Cardiac fibroblast (primary cell): ENCODE data around the gene UGT2B10.

ENCODE experiments used
- DNase-seq, 2 donors: peaks; one replicate each; pipeline versions ENCODE4 v3.0.0 to v3.0.0-alpha.2; 2010; ENCODE audit warnings: low read depth in 2 of 2
- H3K4me3 ChIP-seq, 2 donors: replicated peaks in 1 of 2; 1 replicate in 1 of 2; 2 replicates in 1 of 2; pipeline ENCODE4 v1.5.1; 2011; ENCODE audit warnings: low read depth in 2 of 2, low read length in 2 of 2, mild to moderate bottlenecking in 2 of 2, moderate library complexity in 1 of 2
- CTCF ChIP-seq: IDR thresholded peaks from one replicate; pipeline ENCODE4 v1.5.1; 2011; ENCODE audit warnings: low read depth, mild to moderate bottlenecking, low read length, inconsistent platforms

UGT2B10 gene

DNA sequence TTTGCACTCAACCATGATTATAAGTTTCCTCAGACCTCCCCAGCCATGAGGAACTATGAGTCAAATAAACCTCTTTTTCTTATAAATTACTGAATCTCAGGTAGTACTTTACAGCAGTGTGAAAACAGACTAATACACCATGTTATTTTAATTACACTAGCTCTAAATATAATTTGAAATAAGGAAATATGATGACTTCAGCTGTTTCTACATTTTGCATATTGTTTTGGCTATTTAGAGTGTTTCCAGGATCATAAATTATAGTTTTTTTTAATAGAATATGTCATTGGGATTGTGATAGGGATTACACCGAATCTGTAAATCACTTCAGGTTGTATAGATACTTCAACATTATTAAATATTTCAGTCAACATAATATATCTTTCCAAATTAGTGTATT, 43.9 kb downstream of the UGT2B10 start:
- DNase-seq, result no peak
- TF ChIP-seq CTCF, result no peak
- H3K4me3 ChIP-seq, result no peak overlapping the region

GRCh38 chr4:68861057-68861456, 45.3 kb downstream of the UGT2B10 start:
- no peak for DNase-seq
- H3K4me3 ChIP-seq, result no peak overlapping the region
- TF ChIP-seq CTCF, result no peak

DNA sequence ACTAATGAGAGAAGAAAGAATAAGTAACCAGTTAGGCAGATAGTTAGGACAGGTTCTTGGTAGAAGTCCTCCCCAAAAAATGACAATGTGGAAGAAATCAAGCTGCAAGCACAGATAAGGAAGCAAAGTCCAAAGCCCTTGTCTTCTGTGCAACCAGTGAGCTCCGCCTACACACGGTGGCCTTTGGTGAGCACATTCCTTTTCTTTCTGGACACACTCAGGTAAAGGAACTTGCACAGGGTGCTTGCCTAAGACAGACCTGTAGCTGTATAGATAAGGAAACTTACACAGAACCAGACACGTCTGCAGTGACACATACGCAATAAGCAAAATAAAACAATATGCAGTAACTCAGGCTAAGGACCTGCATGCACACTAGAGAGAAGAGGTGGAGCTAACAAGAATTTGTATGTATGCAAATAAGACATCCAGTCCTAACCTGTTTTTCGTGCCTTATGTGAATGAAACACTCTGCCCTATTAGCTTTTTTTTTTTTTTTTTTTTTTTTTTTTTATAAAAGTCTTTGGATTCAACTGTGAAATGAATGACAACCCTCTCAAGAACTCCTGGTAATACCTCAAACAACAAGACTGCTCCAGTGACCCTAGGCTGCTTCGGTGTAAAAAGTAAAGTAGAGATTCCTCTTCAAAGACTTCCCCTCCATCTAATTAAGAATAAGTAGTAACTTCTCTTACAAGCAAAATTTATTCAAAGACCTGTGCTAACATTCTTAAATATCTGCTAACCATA, 48.8 kb downstream of the UGT2B10 start:
- TF ChIP-seq CTCF, result no peak
- H3K4me3 ChIP-seq, result no peak overlapping the region
- DNase-seq, result no peak

DNA sequence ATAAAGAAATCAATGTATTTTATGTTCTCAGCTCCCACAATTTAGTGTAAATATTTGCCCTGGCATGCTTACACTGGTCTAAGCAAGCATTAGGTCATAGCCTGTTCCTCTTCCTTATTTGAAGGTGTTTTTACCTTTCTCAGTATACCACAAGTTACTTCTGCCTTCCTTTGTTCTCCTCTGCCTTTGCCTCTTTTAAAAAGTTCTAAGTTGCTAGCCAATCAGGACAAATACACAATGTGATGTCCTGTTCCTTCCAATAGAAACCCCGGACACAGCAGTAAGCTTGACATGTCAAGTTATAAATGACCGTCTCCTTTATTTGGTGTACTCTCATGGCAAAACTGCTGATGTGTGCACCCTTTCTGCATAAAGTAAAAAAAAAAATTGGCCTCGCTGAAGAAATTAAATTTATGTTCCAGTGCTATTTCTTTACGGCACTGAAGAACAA, 49.4 kb downstream of the UGT2B10 start:
- no peak for TF ChIP-seq CTCF
- no peak overlapping the region for H3K4me3 ChIP-seq
- no peak for DNase-seq

DNA sequence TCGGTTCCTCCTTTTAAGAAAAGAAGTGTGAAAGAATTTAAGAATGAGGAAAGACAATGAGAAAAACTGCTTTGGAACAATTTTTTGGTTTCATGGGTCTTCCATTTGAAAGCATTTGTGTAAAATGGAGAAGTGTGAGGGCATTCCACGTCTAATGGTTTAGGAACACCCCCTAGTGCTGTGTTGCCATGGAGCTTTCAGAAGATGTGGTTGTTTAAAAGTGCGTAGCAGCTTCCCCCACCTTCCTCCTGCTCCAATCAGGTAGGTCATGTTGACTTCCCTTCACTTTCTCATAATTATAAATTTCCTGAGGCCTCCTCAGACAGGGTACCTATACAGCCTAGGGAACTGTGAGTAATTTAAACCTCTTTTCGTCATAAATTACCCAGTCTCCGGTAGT, 50.0 kb downstream of the UGT2B10 start:
- no peak for DNase-seq
- H3K4me3 ChIP-seq, result no peak overlapping the region
- TF ChIP-seq CTCF, result no peak

DNA sequence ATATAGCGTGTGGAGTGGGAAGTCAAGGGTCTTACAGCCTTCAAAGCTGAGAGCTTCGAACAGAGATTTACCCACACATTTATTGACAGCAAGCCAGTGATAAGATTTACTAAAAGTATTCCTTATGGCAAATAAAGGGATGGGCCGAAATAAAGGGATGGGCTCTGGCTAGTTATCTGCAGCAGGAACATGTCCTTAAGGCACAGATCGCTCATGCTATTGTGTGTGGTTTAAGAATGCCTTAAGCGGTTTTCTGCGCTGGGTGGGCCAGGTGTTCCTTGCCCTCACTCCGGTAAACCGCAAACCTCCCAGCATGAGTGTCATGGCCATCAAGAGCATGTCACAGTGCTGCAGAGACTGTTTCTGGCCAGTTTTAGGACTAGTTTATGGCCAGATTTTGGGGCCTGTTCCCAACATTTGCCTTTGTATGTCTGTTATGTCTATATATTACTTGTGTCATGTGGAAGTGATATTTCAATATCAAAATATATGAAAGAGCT, 53.5 kb downstream of the UGT2B10 start:
- TF ChIP-seq CTCF, result no peak
- no peak for DNase-seq

More for the DNA sequence above, 53.5 kb downstream of the UGT2B10 start:
- H3K4me3 ChIP-seq, result no peak overlapping the region
